NCI-H187 (cell line): Measurements from ENCODE around the gene UBN1.
"Not testable (repeated sequence)": the region's sequence is repeated elsewhere in the genome, so short reads cannot be mapped to it uniquely, and the experiment has no call there.

Experiments used
- DNase-seq, 2 experiments: peaks; one replicate each; lab custom pipeline; 2025; lab: John Stamatoyannopoulos, UW

Gene UBN1

DNA sequence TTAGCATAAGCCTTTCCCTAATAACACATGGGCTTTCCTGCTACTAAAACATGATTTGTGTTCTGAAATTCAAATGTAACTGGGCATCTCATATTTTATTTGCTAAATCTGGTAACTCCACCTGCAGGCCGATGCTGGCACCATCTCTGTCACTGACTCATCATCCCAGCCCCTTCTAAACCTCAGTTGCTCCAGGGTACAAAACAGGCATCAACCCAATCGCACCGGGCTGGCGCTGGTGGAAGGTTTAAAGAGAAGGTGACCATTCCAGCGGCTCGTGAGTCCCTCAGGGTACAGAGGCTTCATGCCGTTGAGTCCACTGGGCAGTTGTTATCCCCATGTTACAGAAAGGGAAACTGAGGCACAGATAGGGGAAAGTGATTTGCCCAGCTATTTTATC is 62.5 kb downstream of the UBN1 start:
- no peak for DNase-seq

GRCh38 chr16:4910828-4911227 is 63.5 kb downstream of the UBN1 start:
- no peak for DNase-seq

DNA sequence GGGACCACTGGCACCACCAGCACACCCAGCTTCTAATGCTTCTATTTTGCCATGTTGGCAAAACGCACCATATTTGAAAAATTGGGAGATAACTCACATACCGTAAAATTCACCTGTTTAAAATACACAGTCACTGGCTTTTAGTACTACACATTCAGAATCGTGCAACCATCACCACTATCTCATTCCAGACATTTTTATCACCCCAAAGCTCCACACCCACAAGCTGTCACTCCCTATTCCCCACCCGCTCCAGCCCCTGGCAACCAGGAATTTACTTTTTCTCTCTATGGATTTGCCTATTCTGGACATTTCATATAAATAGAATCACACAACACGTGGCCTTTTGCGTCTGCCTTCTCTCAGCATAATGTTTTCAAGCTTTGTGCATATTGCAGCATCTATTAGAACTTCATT is 64.7 kb downstream of the UBN1 start:
- no peak for DNase-seq

GRCh38 chr16:4913130-4913773 is 66.0 kb downstream of the UBN1 start:
- no peak for DNase-seq

GRCh38 chr16:4913774-4914525 is 66.7 kb downstream of the UBN1 start:
- DNase-seq: no peak

DNA sequence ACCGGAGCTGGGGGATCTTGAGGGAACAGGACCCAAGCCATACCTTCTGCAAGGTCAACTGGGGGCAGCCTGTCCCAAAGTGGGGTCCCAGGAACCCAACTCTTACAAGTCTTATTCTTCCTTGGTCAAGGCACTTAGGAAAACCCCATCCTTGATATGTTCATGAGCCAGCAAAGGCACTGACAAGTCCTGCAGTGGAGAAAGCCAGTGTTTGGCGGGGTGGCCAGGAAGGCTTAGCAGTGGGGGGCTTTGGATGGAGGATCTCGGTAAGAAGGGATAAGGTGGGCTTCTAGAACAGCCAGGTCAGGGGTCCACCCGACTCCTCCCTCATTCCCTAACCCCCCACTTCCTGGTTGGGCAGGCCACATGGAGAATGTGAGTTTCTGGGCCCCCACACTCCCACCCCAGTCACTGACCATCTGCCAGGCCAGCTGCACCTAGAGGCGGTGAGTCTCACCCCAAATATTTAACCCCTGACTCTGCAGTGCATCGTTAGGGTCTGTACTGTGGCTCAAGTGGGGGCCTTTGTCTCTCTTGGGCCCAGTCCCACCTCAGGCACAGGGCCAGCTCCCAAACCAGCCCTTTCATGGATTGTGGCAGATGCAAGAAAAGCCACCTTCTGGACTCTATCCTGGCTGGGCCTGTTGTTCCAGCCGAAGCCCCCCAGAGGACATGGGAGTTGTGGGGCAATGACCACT is 67.4 kb downstream of the UBN1 start:
- no peak for DNase-seq

DNA sequence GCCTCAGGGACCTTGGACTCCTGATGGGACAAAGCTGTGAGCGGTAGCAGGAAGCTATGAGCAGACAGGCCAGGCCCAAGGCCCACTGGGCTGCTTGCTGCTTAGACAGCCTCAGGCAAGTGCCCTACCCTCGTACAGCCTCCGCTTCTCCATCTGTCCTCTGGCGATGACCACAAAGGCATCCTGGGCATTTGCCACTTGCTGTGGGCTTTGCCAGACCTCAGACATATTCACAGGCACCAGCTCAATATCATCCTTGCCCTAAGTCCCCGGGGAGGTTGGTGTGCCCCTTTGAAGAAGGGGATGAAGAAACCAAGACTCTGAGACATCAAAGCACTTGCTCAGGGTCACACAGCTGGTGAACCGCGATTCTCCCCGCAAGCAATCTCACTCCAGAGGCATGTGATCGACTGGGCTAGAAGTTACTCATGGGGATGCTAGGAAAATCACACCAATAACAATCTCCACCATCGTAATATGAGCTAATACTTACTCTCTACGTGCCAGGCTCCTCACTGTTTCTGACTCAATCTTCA is 68.0 kb downstream of the UBN1 start:
- no peak for DNase-seq

GRCh38 chr16:4917117-4917516 is 69.8 kb downstream of the UBN1 start:
- no peak for DNase-seq

DNA sequence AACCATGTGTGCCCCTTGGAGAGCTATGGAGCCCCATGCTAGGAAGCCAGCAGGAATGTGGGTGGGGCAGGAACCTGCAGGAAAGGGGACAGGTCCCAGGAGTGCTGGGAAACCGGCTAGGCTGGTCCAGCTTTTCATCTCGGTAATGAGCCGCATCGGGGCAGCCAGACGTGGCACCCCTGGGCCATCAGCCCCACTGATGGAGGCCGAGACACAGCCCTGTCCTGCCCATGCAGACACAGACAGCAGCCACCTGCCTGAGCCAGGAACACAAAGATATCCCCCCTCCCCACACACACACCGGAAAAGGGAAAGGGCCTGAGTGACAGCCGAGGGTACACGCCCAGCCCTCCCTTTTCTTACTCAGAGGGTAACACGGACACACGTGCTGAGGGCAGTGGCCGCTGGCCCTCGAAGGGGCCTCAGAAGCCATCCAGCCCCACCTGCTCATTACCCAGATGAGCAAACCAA is 71.5 kb downstream of the UBN1 start:
- no peak for DNase-seq

- no peak for DNase-seq
Measured at GRCh38 chr16:4920826-4921225, 73.5 kb downstream of the UBN1 start.

GRCh38 chr16:4922721-4923342 is 75.6 kb downstream of the UBN1 start:
- DNase-seq: no peak

- DNase-seq: no peak
Measured at GRCh38 chr16:4923853-4924252, 76.6 kb downstream of the UBN1 start.

- no peak for DNase-seq
Measured at GRCh38 chr16:4924593-4925292, 77.5 kb downstream of the UBN1 start.

- no peak for DNase-seq
Measured at GRCh38 chr16:4925293-4925607, 78.0 kb downstream of the UBN1 start.

- no peak for DNase-seq
Measured at GRCh38 chr16:4925791-4926190, 78.5 kb downstream of the UBN1 start.

GRCh38 chr16:4926928-4927327 is 79.6 kb downstream of the UBN1 start:
- no peak for DNase-seq

- DNase-seq: no peak
Measured at GRCh38 chr16:4927661-4928060, 80.4 kb downstream of the UBN1 start.

DNA sequence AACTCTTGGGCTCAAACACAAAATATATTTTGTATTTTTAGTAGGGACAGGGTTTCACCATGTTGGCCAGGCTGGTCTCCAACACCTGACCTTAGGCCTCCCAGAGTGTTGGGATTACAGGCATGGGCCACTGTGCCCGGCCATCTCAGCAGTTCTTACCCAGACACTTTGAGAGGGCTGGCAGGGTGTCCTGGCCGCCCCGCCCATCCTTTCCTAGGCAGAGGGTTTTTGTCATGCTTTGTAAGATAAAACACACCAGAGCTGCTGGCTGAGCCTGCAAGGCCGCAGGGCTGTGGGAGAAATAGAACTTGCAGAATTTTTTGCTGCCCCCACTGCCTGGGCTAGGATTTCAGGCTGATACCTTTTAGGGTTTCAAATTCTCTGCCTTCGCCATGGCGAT is 80.9 kb downstream of the UBN1 start:
- DNase-seq: no peak

GRCh38 chr16:4929619-4930018 is 82.3 kb downstream of the UBN1 start:
- DNase-seq: not testable (repeated sequence)

DNA sequence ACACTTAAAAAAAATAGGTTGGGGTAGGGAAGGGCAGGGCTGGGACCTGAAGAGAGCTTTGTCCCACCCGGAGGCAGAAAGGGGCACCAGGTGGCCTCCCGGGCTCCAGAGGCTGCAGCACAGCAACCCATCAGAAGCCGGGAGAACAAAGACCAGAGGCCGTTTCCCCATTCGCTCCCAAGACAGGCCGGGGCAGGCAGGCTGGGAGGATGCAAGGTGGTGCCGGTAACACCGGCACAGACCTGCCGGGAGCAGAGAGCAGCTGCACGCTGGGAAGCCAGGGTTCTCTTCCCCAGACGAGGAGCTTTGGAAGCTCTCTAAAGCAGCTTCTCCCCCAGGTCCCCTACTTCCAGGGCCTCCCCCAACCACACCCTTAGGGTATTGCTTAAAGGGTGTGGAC is 84.1 kb downstream of the UBN1 start:
- no peak for DNase-seq
